Gastroesophageal sphincter (tissue), 3 donors: ENCODE data around the gene GMDS.

Source experiments
- POLR2A ChIP-seq, 2 donors: fragments of 450-650 bp; IDR thresholded peaks; one replicate each; pipeline ENCODE4 v1.6.1; 2017; ENCODE audit warnings: antibody characterized with exemption in 2 of 2, mild to moderate bottlenecking in 2 of 2, moderate library complexity in 1 of 2
- POLR2AphosphoS5 ChIP-seq: sonication (generic); formaldehyde crosslinking; IDR thresholded peaks from one replicate; pipeline ENCODE4 v1.6.1; 2017; ENCODE audit warnings: antibody characterized with exemption
- TF ChIP-seq, protein P1 (sequence below), 4 experiments: fragments of 200-600 bp in 2 of 4; fragments of 450-650 bp in 2 of 4; sonication (generic) in 1 of 4; IDR thresholded peaks; one replicate each; pipeline ENCODE4 v1.5.1; 2017 to 2019; ENCODE audit warnings: antibody characterized with exemption in 4 of 4, mild to moderate bottlenecking in 2 of 4, moderate library complexity in 2 of 4

GRCh38 chr6:1798965-1799325 lies 446.5 kb downstream of the GMDS start:
- TF ChIP-seq, protein P1, sequence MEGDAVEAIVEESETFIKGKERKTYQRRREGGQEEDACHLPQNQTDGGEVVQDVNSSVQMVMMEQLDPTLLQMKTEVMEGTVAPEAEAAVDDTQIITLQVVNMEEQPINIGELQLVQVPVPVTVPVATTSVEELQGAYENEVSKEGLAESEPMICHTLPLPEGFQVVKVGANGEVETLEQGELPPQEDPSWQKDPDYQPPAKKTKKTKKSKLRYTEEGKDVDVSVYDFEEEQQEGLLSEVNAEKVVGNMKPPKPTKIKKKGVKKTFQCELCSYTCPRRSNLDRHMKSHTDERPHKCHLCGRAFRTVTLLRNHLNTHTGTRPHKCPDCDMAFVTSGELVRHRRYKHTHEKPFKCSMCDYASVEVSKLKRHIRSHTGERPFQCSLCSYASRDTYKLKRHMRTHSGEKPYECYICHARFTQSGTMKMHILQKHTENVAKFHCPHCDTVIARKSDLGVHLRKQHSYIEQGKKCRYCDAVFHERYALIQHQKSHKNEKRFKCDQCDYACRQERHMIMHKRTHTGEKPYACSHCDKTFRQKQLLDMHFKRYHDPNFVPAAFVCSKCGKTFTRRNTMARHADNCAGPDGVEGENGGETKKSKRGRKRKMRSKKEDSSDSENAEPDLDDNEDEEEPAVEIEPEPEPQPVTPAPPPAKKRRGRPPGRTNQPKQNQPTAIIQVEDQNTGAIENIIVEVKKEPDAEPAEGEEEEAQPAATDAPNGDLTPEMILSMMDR (IDR thresholded peaks at IDR 0.05): no peak
- TF ChIP-seq POLR2AphosphoS5 (no peak), POLR2A (IDR thresholded peaks at IDR 0.05) (no peak)
